H1 (cell line): Measurements from ENCODE around the gene HMGXB3. TPM values are rescaled to one million over a fixed set of nuclear protein-coding genes. Genes with fewer than 3 reads are reported as not detected.

Source experiments
- BCL11A ChIP-seq, 2 experiments: IDR thresholded peaks; one replicate each; pipeline ENCODE4 v1.6.1; 2011; ENCODE audit warnings: low read depth in 2 of 2, low read length in 2 of 2, mild to moderate bottlenecking in 2 of 2
- polyA plus RNA-seq, 7 experiments: library from polyadenylated mRNA; depleted of rRNA in 3 of 7; stranded (reverse) in 5 of 7; unstranded in 2 of 7; fragments of >200 nt in 5 of 7; fragments of 200-250 nt in 2 of 7; gene quantifications; 1 replicate in 5 of 7; 2 replicates in 1 of 7; 4 replicates in 1 of 7; pipeline versions ENCODE4 v1.2.1 to v1.2.3, GENCODE V29; 2011 to 2013; ENCODE audit warnings: missing spikeins in 2 of 7, mixed read lengths in 2 of 7
- total RNA-seq: library from RNA; stranded (reverse); fragmentation: NEBNext Ultra II Directional; extraction: Animal tissue kit (Norgen Biotek cat#: 25700); gene quantifications from 2 replicates; pipeline ENCODE4 v1.2.1, GENCODE V29; 2021

HMGXB3 gene
- total and polyA plus RNA-seq, 2 of the 8 experiments (the other 6 are each of a cell fraction or from before 2014, with no cell fraction given): 26.8 to 28.0 TPM

DNA sequence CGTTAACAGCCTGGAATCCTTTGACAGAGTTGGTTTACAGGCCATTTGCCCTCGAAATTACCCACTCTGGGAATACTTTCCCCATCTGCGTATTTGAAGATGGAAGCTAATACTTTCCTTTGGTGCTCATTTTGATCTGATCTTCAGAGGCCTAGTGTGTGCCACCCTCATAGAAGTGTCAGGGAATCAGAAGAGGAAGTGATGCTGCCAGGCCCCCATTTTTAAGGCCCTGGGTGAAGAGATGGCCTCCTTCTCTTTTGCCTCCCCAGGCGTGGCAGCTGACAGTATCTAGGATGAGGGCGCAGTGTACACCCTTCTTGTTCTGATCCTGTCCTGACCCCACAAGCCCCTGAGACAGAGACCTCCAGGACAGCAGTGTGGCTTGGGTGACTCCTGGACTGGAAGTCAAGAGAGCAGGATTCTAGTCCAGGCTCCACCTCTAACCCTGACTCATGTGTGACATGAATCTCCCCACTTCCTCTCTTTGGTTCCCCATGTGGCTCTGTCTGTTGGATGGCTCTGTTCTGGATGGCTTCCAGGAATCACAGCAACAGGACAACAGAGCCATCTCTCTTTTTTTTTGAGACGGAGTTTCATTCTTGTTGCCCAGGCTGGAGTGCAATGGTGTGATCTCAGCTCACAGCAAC, 58.1 kb downstream of the HMGXB3 start (continued):
- no peak for TF ChIP-seq BCL11A (IDR thresholded peaks at IDR 0.05; ENCODE audit: low read depth in 2 of 2, low read length in 2 of 2)
